Measurements from ENCODE around the gene C1S.
A peak's percentile ranks its signal among the peaks of the same experiment; 100 is the strongest.

GRCh38 chr12:7019043-7019569, 41.4 kb upstream of the C1S start:
- TF ChIP-seq POLR2A (IDR thresholded peaks at IDR 0.05) (no peak), CTCF (IDR thresholded peaks at IDR 0.05) (peak in 1 of 5 experiments; percentile 3)
